ENCODE measurements around the gene REG1A.

GRCh38 chr2:79085382-79085781 lies 34.9 kb upstream of the REG1A start:
- TF ChIP-seq CTCF (IDR thresholded peaks at IDR 0.05): no peak
- TF ChIP-seq POLR2A (IDR thresholded peaks at IDR 0.05): no peak
